ENCODE results near the gene P2RX7.
"Not testable (repeated sequence)": the region's sequence is repeated elsewhere in the genome, so short reads cannot be mapped to it uniquely, and the experiment has no call there.

P2RX7 gene

DNA sequence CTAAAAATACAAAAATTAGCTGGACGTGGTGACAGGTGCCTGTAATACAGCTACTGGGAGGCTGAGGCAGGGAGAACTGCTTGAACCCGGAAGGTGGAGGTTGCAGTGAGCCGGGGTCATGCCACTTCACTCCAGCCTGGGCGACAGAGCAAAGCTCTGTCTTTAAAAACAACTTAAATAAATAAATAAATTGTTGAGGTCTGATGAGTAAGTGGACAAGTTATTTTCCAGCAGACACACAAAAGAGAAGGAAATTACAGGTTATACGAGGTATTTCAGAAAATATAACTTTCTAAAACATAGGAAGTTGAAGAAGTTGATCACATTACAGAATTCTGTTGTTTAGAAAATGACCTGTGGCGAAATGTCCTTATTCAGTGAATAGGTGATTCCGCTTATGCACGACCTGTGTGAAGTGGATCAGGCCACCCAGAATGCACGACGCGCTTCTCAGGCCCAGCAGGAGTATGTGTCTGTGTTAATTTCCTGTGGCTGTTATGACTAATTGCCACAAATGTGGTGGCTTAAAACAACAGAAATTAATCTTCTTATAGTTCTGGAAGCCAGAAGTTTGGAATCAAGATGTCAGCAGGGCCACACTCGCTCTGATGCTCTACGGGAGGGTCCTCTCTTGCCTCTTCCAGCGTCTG, 38.1 kb downstream of the P2RX7 start:
- DNase-seq (ENCODE audit: low spot score) = peak; percentile 21

DNA sequence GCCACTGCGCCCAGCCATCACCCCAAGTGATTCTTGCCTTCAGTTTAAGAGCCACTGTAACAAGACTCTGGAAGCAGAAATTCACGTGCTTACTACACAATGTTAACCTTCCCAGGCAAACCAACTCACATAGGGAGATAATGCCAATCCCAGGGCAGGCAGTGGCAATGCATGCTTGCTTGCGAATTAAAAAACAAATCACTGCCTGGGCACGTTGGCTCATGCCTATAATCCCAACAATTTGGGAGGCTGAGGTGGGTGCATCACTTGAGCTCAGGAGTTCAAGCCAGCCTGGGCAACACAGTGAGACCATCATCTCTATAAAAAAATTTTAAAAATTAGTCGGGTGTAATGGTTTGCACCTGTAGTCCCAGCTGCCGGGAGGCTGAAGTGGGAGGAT, 39.5 kb downstream of the P2RX7 start:
- no peak for DNase-seq (ENCODE audit: low spot score)

DNA sequence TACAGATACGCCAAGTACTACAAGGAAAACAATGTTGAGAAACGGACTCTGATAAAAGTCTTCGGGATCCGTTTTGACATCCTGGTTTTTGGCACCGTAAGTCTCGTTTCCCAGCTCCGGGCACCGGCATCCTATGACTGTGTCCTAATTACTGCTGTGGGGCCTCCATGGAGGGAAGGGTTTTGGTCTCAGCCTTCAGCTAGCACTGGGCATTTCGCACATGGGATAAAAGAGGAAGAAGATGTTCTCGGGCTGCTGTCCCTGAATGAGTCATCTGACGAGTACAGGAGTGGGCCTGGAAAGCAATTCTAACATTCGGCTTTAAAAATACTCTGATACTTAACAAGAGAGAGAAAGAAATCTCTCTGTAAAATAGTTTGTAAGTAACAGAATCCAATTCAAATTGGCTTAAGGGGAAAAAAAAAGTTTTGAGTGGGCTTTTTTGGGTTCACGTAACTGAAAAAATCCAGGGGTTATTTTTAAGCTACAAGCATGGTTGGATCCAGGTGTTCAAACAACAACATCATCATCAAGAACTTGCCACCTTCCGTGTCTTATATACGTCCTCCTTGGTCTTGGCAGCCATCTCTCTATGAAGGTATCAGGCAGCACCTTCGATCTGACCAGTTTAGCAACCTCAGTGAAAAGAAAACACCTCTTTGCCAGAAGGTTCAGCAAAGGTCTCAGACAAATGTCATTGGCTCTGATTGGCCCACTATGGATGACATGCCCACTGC, 42.9 kb downstream of the P2RX7 start:
- DNase-seq (ENCODE audit: low spot score) = no peak

DNA sequence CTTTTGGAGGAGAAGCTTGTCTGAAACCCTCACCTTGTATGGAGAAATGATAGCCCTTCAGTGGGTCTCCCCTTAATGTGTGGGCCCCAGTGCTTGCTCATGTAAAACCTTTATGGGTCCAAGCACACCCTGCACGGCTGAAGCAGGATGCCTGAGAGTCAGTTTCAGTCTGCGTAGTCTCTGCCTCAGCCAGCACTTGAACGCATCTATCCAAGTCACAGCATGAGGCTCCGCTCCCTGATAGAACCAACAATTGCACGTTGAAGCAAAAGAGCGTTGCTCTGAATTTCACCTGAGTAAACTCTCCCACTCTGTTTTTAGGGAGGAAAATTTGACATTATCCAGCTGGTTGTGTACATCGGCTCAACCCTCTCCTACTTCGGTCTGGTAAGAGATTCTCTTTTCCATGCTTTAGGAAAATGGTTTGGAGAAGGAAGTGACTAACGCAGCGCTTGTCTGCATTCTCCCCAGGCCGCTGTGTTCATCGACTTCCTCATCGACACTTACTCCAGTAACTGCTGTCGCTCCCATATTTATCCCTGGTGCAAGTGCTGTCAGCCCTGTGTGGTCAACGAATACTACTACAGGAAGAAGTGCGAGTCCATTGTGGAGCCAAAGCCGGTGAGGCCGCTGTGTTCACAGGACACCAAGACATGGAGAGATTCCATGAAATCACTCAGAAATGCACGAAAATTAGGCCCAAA, 44.3 kb downstream of the P2RX7 start:
- no peak for DNase-seq (ENCODE audit: low spot score)

DNA sequence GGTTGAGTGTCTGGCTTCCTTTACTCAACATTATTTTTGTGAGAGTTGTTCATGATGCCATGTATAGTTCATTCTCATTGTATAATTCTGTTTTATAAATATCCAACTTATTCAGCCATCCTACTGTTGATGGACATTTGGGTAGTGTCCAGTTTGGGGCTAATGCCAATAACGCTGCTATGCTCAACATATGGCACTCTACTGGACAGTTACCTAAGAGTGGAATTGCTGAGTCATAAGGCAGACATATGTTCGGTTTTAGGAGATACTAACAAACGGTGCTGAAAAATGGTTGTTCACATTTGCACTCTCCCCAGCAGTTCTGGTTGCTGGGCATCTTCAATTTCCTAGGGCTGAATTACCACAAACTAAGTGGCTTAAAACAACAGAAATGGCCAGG, 48.5 kb downstream of the P2RX7 start:
- no peak for DNase-seq (ENCODE audit: low spot score)

DNA sequence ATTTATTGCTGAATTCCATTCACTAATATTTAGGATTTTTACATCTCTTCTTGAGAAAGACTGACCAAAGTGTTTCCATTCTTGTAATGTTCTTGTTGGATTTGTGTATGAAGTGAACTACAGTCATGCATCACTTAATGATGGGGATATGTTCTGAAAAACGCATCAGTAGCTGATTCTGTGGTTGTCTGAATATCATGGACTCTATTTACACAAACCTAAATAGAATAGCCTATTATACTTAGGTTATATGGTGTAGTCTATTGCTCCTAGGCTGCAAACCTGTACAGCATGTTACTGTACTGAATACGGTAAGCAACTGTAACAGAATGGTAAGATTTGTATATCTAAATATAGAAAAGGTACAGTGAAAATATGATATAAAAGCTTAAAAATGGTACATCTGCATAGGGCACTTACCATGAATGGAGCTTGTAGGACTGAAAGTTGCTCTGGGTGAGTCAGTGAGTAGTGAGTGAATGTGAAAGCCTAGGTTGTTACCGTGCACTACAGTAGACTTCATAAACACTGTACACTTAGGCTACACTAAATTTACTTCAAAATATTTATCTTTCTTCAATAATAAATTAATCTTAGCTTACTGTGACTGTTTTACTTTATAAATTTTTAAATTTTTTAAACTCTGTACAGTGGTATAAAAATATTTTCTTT, 49.7 kb downstream of the P2RX7 start:
- peak; percentile 54 for DNase-seq (ENCODE audit: low spot score)

DNA sequence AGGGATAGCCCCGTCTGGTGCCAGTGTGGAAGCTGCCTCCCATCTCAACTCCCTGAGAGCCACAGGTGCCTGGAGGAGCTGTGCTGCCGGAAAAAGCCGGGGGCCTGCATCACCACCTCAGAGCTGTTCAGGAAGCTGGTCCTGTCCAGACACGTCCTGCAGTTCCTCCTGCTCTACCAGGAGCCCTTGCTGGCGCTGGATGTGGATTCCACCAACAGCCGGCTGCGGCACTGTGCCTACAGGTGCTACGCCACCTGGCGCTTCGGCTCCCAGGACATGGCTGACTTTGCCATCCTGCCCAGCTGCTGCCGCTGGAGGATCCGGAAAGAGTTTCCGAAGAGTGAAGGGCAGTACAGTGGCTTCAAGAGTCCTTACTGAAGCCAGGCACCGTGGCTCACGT, 51.7 kb downstream of the P2RX7 start:
- DNase-seq (ENCODE audit: low spot score) = no peak

DNA sequence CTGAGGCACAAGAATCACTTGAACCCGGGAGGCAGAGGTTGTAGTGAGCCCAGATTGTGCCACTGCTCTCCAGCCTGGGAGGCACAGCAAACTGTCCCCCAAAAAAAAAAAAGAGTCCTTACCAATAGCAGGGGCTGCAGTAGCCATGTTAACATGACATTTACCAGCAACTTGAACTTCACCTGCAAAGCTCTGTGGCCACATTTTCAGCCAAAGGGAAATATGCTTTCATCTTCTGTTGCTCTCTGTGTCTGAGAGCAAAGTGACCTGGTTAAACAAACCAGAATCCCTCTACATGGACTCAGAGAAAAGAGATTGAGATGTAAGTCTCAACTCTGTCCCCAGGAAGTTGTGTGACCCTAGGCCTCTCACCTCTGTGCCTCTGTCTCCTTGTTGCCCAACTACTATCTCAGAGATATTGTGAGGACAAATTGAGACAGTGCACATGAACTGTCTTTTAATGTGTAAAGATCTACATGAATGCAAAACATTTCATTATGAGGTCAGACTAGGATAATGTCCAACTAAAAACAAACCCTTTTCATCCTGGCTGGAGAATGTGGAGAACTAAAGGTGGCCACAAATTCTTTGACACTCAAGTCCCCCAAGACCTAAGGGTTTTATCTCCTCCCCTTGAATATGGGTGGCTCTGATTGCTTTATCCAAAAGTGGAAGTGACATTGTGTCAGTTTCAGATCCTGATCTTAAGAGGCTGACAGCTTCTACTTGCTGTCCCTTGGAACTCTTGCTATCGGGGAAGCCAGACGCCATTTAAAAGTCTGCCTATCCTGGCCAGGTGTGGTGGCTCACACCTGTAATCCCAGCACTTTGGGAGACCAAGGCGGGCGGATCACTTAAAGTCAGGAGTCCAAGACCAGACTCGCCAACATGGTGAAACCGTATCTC, 52.6 kb downstream of the P2RX7 start:
- DNase-seq (ENCODE audit: low spot score) = no peak

DNA sequence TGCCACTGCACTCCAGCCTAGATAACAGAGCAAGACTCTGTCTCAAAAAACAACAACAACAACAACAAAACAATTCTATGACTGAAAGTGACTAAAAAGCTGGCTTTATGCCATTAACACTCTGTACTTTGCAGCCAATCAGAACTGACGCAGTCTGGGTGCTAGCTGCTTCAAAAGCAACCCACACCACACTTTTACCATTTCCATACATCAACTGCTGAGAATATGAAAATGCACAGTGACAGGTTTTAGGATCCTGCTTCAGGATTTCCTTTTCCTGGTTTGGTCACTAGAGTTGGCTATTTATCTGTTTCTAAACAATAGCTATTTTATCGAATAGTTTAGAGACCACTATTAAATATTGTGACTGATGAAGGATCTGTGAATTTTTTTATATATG, 54.1 kb downstream of the P2RX7 start:
- no peak for DNase-seq (ENCODE audit: low spot score)

DNA sequence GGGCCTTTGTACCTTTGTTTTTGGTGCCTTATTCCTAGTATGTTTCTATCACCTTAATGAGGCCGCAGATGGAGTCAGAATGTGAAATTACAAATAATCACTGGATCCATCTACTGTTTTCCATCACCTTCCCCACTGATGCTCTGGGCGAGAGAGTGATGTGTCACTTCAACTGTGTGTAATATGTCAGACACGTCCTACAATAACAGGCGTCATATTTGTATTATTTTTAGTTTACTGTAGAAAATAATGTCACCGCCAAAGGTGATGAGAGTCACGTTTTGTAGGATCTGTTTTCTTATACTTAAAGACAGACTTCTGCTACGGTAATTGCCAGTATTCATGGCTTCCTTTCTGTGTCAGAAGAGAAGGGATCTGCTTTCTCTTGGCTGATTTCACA, 54.8 kb downstream of the P2RX7 start:
- DNase-seq (ENCODE audit: low spot score) = no peak

DNA sequence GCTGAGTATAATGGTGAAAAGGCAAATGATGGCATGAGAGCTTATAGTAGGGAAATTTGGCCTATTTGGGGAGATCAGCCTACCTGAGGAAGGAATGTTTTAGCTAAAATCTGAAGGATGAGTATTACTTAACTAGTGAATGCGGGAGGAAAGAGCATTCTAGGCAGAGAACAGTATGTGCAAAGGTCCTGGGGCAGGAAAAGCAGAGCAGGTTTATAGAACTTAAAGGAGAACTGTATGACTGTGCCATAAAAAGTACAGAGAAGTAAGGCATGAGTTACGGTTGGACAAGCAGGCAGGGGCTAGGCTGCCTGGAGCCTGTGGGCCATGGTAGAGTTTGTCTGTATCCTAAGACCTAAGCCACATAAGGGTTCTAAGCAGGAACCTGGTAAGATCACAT, 55.6 kb downstream of the P2RX7 start:
- no peak for DNase-seq (ENCODE audit: low spot score)

DNA sequence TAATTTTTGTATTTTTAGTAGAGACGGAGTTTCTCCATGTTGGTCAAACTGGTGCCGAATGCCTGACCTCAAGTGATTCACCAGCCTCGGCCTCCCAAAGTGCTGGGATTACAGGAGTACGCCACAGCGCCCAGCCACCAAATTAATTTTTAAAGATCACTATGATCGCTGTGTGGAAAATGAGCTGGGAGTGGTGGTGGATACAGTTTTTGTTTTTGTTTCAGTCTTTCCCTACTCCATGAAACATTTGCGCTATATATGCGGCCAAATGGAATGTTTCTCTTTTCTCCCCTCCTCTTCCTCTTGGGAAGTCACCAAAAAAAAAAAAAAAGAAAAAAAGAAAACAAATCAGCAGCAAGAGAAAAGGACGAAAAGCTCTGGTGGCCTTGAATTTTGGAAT, 56.5 kb downstream of the P2RX7 start:
- no peak for DNase-seq (ENCODE audit: low spot score)

DNA sequence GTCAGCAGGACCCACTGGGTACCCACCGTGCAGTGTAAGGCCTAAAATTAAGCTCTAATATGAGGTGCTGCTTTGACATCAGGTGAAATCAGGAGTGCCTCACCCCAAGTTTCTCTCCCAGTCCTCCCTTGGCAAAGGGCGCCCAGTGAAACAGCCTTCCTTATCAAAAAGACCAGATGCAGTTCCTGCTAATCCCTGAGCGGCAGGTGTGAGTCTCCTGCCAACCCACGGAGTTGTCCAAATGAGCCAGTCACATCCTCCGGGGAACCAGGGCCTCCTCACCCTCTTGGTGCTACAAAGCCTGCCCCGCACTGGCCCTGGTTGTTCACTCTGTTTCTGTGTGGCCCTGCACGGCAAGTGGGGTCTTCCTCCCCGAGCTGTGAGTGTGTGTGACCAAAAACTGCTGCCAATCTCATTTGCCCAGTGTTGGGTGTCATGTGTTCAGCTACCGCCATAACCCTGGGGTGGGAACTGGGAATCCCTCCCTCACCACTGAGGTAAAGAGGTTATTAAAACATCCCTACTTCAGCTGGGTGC, 57.0 kb downstream of the P2RX7 start:
- no peak for DNase-seq (ENCODE audit: low spot score)

DNA sequence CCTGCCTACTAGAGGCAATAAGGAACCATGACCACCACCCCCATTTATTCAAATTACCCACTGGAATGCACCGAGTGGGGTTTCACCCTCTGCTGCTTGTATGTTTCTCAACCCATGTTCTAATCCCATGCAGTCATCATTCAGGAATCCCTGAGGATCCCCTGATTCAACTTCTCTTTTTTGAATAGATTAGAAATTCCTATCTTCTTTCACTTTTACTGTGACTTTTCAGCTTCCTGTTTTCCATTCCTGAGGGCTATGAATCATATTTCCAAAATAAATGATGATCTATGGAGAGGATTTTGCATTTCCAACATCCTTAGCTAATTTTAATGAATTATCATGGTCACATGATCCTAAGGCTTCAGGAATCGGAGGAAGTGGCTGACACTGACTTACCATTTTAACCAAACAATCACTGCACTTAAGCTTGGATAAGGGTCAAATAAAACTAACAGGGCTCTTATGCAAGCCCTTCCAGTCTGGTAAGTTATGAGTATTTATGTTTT, 57.9 kb downstream of the P2RX7 start:
- DNase-seq (ENCODE audit: low spot score) = no peak

DNA sequence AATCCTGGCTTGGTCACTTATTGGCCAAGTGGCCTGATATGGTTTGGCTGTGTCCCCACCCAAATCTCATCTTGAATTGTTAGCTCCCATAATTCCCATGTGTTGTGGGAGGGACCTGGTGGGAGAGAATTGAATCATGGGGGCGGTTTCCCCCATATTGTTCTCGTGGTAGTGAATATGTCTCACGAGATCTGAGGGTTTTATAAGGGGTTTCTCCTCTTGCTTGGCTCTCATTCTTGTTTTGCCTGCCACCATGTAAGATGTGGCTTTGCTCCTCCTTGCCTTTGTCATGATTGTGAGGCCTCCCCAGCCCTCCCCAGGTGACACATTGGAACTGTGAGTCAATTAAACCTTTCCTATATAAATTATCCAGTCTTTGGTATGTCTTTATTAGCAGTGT, 58.5 kb downstream of the P2RX7 start:
- no peak for DNase-seq (ENCODE audit: low spot score)

DNA sequence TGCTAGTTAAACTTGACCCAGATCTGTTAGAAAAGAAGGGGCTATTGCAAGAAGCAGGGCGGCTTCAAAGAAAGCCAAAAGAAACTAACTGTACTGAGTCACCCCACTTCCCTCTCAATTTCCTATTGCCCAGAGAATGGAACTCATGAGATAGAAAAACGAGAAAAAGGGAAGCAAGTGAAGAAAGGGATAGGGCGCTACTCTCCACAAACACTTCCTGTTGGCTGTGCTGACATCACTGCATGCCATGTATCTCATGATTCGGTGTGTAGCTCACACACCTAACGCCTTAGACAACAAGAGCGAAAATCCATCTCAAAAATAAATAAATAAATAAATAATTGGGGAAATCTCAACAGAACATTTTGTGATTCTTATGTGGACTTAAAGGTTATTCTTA, 64.2 kb downstream of the P2RX7 start:
- DNase-seq (ENCODE audit: low spot score) = no peak

DNA sequence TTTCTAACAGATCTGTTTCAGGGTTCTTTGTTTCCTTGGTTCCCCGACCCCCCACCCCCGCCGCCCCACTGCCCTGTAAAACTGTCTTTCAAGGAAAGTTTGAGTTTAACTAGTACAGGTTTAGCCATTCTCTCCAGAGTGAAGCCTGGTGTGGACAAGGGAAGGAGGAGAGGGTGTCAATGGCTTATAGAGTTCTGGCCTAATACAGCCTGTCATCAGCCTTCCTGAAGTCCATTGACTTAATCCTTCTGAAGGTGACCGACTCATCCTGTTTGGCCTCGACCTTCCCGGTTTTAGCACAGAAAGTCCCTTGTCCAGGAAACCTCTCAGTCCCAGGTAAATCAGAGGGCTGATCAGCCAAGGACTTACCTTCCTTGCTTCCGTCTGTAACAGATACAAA, 66.3 kb downstream of the P2RX7 start:
- DNase-seq (ENCODE audit: low spot score) = no peak

DNA sequence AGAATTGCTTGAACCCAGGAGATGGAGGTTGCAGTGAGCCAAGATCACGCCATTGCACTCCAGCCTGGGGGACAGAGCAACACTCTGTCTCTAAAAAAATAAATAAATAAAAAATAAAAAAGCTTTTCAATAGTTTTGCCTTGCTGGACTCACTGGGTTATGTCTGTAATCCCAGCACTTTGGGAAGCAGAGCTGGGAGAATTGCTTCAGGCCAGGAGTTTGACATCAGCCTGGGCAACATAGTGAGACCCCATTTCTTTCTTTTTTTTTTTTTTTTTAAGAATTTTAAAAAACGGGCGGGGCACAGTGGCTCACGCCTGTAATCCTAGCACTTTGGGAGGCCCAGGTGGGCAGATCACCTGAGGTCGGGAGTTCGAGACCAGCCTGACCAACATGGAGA, 68.5 kb downstream of the P2RX7 start:
- DNase-seq (ENCODE audit: low spot score) = not testable (repeated sequence)

DNA sequence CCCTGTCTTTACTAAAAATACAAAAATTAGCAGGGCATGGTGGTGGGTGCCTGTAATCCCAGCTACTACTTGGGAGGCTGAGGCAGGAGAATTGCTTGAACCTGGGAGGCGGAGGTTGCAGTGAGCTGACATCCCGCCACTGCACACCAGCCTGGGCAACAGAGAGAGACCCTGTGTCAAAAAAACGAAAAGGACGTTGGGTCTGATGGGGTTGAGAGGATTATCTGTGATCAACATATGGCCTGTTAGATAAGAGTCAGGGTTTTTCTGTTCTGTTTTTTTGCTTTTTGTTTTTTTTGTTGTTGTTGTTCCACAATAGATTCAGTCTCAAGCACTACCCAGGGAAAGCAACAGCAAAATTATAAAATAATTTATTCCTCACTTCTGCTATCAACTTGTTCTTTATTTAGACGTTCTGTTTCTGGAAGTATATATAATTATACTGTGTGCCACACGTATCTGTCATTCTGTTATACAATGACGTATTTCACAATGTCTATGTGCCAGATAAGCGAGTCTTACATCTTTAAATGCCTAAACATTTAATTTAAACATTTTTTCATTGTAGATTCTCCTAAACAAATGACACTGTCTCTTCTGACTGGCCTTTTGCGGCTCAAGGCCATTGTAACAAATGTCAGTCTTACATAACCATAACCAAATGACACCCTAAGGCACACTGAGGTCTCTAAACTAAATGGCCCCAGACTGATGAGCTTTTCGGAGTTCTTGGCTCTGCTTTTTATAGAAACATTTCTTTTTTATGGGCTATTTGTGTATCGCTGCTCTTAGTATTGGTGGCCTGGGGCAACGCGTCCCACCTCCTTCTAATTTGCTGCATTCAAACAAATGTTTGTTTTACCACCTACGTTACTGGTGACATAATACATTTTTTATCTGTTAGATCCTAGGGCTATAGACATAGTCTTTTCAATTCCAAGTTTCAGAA, 70.0 kb downstream of the P2RX7 start:
- DNase-seq (ENCODE audit: low spot score) = no peak

DNA sequence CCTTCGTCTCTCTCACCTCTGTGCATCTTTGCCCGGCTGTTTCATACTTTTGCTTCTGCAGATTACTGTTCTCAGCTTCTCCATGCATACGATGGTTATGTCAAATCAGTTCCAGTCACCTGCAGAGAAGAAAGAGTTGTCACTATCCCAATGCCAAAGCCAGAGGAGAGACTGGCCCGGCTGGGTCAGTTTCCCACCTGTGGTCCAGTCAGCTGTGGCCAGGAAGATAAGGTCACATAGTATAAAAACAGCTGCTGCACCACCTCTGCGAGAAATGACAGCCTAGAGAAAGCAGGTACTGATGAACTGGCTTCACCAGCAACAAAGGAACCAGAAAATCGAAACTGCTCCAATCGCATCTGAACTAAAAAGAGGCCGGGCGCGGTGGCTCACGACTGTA, 70.8 kb downstream of the P2RX7 start:
- DNase-seq (ENCODE audit: low spot score) = no peak
